SK-N-SH (cell line): Measurements from ENCODE around the gene SMLR1.

Experiments used
- CHD2 ChIP-seq: fragments of 150-350 bp; IDR thresholded peaks from 2 replicates; pipeline ENCODE4 v1.6.1; 2018; ENCODE audit warnings: low read length; ENCODE audit not compliant: partially characterized antibody
- CTCF ChIP-seq: fragments of 200-600 bp; sonication (generic); IDR thresholded peaks from 2 replicates; pipeline ENCODE4 v1.6.1; 2017; ENCODE audit warnings: antibody characterized with exemption, mild to moderate bottlenecking, moderate library complexity
- ELF1 ChIP-seq: IDR thresholded peaks from 2 replicates; pipeline ENCODE4 v1.4.0; 2012
- EZH2phosphoT487 ChIP-seq: fragments of 200-600 bp; sonication (generic); IDR thresholded peaks from 2 replicates; pipeline ENCODE4 v1.6.1; 2017; ENCODE audit warnings: low read depth, mixed run types, mild to moderate bottlenecking, antibody characterized with exemption, moderate library complexity, borderline replicate concordance
- FOXM1 ChIP-seq: IDR thresholded peaks from 2 replicates; pipeline ENCODE4 v1.4.0; 2012; ENCODE audit warnings: low read depth, mild to moderate bottlenecking
- GABPA ChIP-seq: IDR thresholded peaks from 2 replicates; pipeline ENCODE4 v1.4.0; 2012; ENCODE audit warnings: low read depth, mild to moderate bottlenecking
- GATA2 ChIP-seq: sonication (generic); formaldehyde crosslinking; IDR thresholded peaks from 2 replicates; pipeline ENCODE4 v1.5.0; 2020; ENCODE audit warnings: mild to moderate bottlenecking, missing genetic modification reagents
- POLR2AphosphoS5 ChIP-seq: IDR thresholded peaks from 2 replicates; pipeline ENCODE4 v1.6.1; 2012; ENCODE audit warnings: low read depth, low read length
- TAF1 ChIP-seq: IDR thresholded peaks from 2 replicates; pipeline ENCODE4 v1.6.1; 2012; ENCODE audit warnings: low read depth, mild to moderate bottlenecking, low read length, moderate library complexity, borderline replicate concordance
- USF2 ChIP-seq: fragments of 150-350 bp; IDR thresholded peaks from 2 replicates; pipeline ENCODE4 v1.6.1; 2017; ENCODE audit warnings: antibody characterized with exemption, low read length, low read depth, borderline replicate concordance
- ZBTB33 ChIP-seq: IDR thresholded peaks from 2 replicates; pipeline ENCODE4 v1.4.0; 2012; ENCODE audit warnings: low read depth, borderline replicate concordance

GRCh38 chr6:130779658-130780033, 47.6 kb upstream of the SMLR1 start:
- peak; percentile 51; the same call in 1 of the 2 replicates for TF ChIP-seq ZBTB33
- no peak for TF ChIP-seq CTCF
- no peak for TF ChIP-seq TAF1
- peak; percentile 91 for TF ChIP-seq POLR2AphosphoS5
- TF ChIP-seq USF2 = no peak
- no peak for TF ChIP-seq GABPA
- peak; percentile 95 for TF ChIP-seq FOXM1
- TF ChIP-seq EZH2phosphoT487 = no peak
- no peak for TF ChIP-seq GATA2 (CRISPR knock-in tag)
- TF ChIP-seq CHD2 = no peak
- no peak for TF ChIP-seq ELF1
